Measurements from ENCODE around the gene SLC47A1.

The SLC47A1 gene

GRCh38 chr17:19533718-19534561 lies at the start of gene SLC47A1:
SLC47A1 (plus strand) TSS chr17:19533854; CDS start chr17:19533940, 86 bp downstream.
- TF ChIP-seq, protein P1, sequence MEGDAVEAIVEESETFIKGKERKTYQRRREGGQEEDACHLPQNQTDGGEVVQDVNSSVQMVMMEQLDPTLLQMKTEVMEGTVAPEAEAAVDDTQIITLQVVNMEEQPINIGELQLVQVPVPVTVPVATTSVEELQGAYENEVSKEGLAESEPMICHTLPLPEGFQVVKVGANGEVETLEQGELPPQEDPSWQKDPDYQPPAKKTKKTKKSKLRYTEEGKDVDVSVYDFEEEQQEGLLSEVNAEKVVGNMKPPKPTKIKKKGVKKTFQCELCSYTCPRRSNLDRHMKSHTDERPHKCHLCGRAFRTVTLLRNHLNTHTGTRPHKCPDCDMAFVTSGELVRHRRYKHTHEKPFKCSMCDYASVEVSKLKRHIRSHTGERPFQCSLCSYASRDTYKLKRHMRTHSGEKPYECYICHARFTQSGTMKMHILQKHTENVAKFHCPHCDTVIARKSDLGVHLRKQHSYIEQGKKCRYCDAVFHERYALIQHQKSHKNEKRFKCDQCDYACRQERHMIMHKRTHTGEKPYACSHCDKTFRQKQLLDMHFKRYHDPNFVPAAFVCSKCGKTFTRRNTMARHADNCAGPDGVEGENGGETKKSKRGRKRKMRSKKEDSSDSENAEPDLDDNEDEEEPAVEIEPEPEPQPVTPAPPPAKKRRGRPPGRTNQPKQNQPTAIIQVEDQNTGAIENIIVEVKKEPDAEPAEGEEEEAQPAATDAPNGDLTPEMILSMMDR (IDR thresholded peaks at IDR 0.05; ENCODE audit: low read length, missing control alignments) = no peak
- H3K4me3 ChIP-seq (replicated peaks; ENCODE audit: low read depth, low read length) = peak within 1 kb of the TSS; percentile 55
- DNase-seq (ENCODE audit: low read depth) = peak; percentile 42

GRCh38 chr17:19485800-19486340 lies 47.8 kb upstream of the SLC47A1 start:
- DNase-seq (ENCODE audit: low read depth) = no peak
- TF ChIP-seq, protein P1 (IDR thresholded peaks at IDR 0.05; ENCODE audit: low read length, missing control alignments) = no peak
- H3K4me3 ChIP-seq (replicated peaks; ENCODE audit: low read depth, low read length) = no peak overlapping the region

DNA sequence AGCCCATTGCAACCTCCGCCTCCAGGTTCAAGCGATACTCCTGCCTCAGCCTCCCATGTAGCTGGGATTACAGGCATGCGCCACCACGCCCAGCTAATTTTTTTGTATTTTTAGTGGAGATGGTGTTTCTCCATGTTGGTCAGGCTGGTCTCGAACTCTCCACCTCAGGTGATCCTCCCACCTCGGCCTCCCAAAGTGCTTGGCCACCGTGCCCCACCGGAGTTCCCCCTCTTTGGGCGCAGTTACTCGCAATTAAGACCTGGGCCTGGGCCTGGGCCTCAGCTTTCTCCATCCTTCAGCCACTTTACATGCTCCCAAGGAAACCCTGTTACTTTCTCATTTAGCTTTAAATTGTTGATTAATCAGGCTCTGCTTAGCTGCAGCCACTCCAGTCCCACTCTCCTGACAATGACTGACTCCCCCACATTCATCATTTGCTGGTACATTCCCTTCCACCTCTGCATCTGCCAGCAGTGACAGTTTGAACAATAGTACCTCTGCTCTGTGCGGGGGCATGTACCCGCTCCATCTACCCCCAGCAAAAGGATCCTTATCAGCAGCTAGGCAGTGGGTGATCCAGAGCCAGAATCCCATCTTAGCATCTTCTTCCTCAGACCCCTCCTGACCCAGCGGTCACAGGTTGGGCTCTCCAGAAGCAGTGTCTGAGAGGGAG lies 47.2 kb upstream of the SLC47A1 start:
- TF ChIP-seq, protein P1 (IDR thresholded peaks at IDR 0.05; ENCODE audit: low read length, missing control alignments) = no peak
- no peak overlapping the region for H3K4me3 ChIP-seq (replicated peaks; ENCODE audit: low read depth, low read length)
- no peak for DNase-seq (ENCODE audit: low read depth)

DNA sequence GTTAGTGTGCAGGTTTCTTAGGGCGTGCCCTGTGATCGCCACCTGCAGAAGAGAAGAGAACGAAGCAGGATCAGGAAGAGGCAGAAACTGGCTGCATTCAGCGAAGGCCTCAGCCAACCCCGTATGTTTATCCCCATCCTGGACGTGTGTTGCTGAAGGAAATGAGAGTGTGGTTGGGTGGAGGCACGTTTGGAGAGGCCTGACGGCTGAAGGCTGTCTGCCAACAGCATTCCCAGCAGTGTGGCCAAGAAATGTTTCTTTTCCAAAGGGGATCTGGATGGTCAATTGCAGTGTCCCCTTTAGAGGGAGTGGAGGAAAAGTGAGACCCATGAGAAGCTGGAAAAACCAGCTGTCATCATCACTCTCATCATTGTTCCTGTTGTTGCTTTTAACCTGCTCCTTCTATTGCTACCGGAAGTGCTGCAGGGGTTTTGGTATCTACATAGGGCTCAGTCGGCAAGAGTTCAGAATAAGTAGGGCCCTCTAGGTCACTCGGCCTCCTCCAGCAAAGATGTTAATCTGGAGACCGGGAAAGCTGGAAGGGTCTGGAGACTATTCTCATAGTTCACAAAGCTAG lies 46.5 kb upstream of the SLC47A1 start:
- TF ChIP-seq, protein P1 (IDR thresholded peaks at IDR 0.05; ENCODE audit: low read length, missing control alignments) = no peak
- no peak overlapping the region for H3K4me3 ChIP-seq (replicated peaks; ENCODE audit: low read depth, low read length)
- DNase-seq (ENCODE audit: low read depth) = peak; percentile 44

DNA sequence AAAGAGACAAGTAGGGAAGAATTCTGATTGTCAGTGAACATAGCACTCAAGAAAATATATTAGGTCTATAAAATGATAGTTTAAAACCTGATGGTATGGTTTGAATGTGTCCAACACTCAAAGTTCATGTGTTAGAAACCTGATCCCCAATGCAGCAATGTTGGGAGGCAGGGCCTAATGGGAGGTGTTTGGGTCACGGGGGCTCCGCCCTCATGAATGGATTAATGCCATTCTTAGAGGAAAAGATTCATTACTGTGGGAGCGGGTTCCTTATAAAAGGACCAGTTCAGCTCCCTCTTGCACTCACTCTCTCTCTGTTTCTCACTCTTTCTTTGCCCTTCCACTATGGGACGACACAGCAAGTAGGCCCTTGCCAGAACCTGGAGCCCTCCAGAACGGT lies 41.5 kb upstream of the SLC47A1 start:
- H3K4me3 ChIP-seq (replicated peaks; ENCODE audit: low read depth, low read length) = no peak overlapping the region
- DNase-seq (ENCODE audit: low read depth) = no peak
- TF ChIP-seq, protein P1 (IDR thresholded peaks at IDR 0.05; ENCODE audit: low read length, missing control alignments) = no peak

DNA sequence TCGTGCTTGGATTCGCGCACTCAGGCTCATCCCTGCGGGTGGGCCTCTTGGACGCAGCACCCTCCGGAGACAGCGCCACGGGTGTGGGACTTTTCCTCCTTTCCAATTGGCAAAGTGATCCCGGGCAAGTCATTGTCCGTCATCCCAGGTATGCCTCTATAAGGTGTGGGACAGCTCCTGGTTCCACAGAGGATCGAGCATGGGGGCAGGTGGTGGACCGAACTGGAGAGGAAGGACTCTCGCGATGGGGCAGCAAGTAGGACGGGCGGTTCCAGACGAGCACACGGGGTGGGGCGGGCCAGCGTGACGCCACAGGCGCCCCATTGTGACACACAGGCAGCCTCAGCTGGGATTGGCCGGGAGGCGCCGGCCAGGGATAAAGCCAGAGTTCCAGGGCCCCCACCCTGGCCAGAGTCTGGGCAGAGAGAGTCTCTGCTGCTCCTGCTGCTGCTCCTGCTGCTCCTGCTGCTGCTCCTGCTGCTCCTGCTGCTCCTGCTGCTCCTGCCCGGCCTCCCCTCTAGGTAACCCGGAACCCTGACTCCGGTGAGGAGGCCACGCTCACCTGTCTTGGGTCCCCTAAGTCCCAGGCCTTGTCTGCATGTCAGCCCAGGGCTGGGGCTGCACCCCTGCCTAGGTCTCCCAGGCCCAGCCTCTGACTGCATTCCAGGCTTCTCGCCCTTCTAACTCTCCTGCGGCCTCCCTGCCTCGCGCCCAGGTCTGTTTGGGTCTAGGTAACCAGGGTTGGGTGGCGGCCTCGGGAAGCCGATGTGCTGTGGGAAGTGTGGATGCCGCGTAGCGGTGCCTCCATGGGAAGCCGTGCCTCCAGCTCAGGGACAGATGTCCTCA lies 38.5 kb upstream of the SLC47A1 start:
- H3K4me3 ChIP-seq (replicated peaks; ENCODE audit: low read depth, low read length) = no peak overlapping the region
- no peak for DNase-seq (ENCODE audit: low read depth)
- TF ChIP-seq, protein P1 (IDR thresholded peaks at IDR 0.05; ENCODE audit: low read length, missing control alignments) = no peak

Measured in fibroblast of pulmonary artery (primary cell).